GM19025 (cell line): Measurements from ENCODE around the gene MCMBP.
A peak's percentile ranks its signal among the peaks of the same experiment; 100 is the strongest.
"Not testable (repeated sequence)": the region's sequence is repeated elsewhere in the genome, so short reads cannot be mapped to it uniquely, and the experiment has no call there.

Source experiments
- ATAC-seq: cut with Tn5 transposase; IDR thresholded peaks from one replicate; pipeline ENCODE4 v1.9.1; 2021; ENCODE audit warnings: mild to moderate bottlenecking, low read depth, moderate library complexity; ENCODE audit not compliant: unreplicated experiment

MCMBP gene

GRCh38 chr10:119872610-119872859, at the start of gene MCMBP:
TSS of gene MCMBP (minus strand) at chr10:119872843. CDS start at chr10:119872584, 259 bp downstream.
- ATAC-seq = no peak

- peak; percentile 57 for ATAC-seq
These were observed 47.2 kb upstream of the MCMBP start for GRCh38 chr10:119919826-119920225.

GRCh38 chr10:119919271-119919670, 46.6 kb upstream of the MCMBP start:
- no peak for ATAC-seq

GRCh38 chr10:119917777-119918176, 45.1 kb upstream of the MCMBP start:
- ATAC-seq = no peak

- no peak for ATAC-seq
These were observed 38.0 kb upstream of the MCMBP start for GRCh38 chr10:119910689-119911088.

- no peak for ATAC-seq
These were observed 35.5 kb upstream of the MCMBP start for GRCh38 chr10:119908166-119908565.

GRCh38 chr10:119907695-119908094, 35.1 kb upstream of the MCMBP start:
- ATAC-seq = not testable (repeated sequence)

GRCh38 chr10:119903946-119904666, 31.5 kb upstream of the MCMBP start:
- no peak for ATAC-seq

GRCh38 chr10:119898577-119898976, 25.9 kb upstream of the MCMBP start:
- no peak for ATAC-seq

- no peak for ATAC-seq
These were observed 24.5 kb upstream of the MCMBP start for GRCh38 chr10:119896937-119897770.

- no peak for ATAC-seq
These were observed 23.5 kb upstream of the MCMBP start for GRCh38 chr10:119896061-119896655.

GRCh38 chr10:119893845-119894427, 21.3 kb upstream of the MCMBP start:
- ATAC-seq = no peak

GRCh38 chr10:119893074-119893473, 20.4 kb upstream of the MCMBP start:
- ATAC-seq = no peak

GRCh38 chr10:119892188-119893065, 19.8 kb upstream of the MCMBP start, which contains the start of gene SEC23IP:
TSS of gene SEC23IP (plus strand) at chr10:119892730. CDS start at chr10:119892783, 53 bp downstream.
- ATAC-seq = peak; percentile 99

GRCh38 chr10:119891849-119892187, 19.2 kb upstream of the MCMBP start:
- not testable (repeated sequence) for ATAC-seq

- not testable (repeated sequence) for ATAC-seq
These were observed 17.7 kb upstream of the MCMBP start for GRCh38 chr10:119890307-119890706.

GRCh38 chr10:119889201-119889600, 16.6 kb upstream of the MCMBP start:
- ATAC-seq = not testable (repeated sequence)

- not testable (repeated sequence) for ATAC-seq
These were observed 16.1 kb upstream of the MCMBP start for GRCh38 chr10:119888715-119889114.

GRCh38 chr10:119886070-119886469, 13.4 kb upstream of the MCMBP start:
- ATAC-seq = not testable (repeated sequence)
